ENCODE data around the gene ST7. TPM values are rescaled to one million over a fixed set of nuclear protein-coding genes. Genes with fewer than 3 reads are reported as not detected.

The ST7 gene
- total RNA-seq, 1 experiment from 2014 or later: 12.4 TPM

- TF ChIP-seq CDX4 (CRISPR knock-in tag; IDR thresholded peaks at IDR 0.05; ENCODE audit: borderline replicate concordance) (no peak), NR2C2 (CRISPR knock-in tag; IDR thresholded peaks at IDR 0.05) (no peak), PREB (CRISPR knock-in tag; IDR thresholded peaks at IDR 0.05; ENCODE audit: borderline replicate concordance) (no peak)
- TF ChIP-seq, protein P1, sequence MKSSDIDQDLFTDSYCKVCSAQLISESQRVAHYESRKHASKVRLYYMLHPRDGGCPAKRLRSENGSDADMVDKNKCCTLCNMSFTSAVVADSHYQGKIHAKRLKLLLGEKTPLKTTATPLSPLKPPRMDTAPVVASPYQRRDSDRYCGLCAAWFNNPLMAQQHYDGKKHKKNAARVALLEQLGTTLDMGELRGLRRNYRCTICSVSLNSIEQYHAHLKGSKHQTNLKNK (CRISPR knock-in tag; IDR thresholded peaks at IDR 0.05): no peak
Observed at GRCh38 chr7:116979430-116979829, 26.1 kb downstream of the ST7 start (continued).

DNA sequence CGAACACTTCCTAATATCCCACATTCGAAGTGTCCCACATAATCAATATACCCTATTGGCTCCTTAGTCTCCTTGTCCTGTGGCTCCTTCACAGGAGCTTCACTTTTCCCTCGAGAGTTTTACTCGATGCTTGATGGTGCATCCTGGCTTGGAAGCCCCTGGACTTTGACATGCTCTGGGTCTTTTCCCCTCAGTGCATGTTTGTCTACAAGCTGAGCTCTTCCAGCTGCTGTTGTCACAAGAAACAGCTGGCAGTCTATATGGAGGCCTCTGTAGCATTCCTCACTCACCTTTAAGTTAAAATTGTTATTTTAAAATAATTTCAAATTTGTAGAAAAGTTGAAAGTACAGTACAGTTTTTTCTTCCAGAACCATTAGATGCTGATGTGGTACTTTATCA lies 27.1 kb downstream of the ST7 start:
- no peak overlapping the region for H3K27ac Mint-ChIP-seq
- ChIA-PET POLR2A (interaction anchor here (0.6 kb wide), 1 partner anchor 8 kb away, joined by 3 read pairs; no protein-coding TSS in a partner anchor), CTCF (no interaction called here)
- 0 out of 2 replicates have a peak, but pooled peaks cover 3% of the 10 kb centered on the region for H3K4me1 Mint-ChIP-seq
- no peak overlapping the region for H3K4me3 Mint-ChIP-seq
- H3K27me3 Mint-ChIP-seq (ENCODE audit: low read depth): no peaks in the 10 kb centered on the region
- no peaks in the 10 kb centered on the region for H3K36me3 Mint-ChIP-seq
- H3K9me3 Mint-ChIP-seq: no peaks in the 10 kb centered on the region
- no peak for DNase-seq (ENCODE audit: low spot score)
- ATAC-seq: no peak
- TF ChIP-seq ZNF232 (CRISPR knock-in tag; IDR thresholded peaks at IDR 0.05): no peak
- TF ChIP-seq MAX (CRISPR knock-in tag; IDR thresholded peaks at IDR 0.05): no peak
- TF ChIP-seq, protein P1 (CRISPR knock-in tag; IDR thresholded peaks at IDR 0.05): no peak
- TF ChIP-seq, protein P2, sequence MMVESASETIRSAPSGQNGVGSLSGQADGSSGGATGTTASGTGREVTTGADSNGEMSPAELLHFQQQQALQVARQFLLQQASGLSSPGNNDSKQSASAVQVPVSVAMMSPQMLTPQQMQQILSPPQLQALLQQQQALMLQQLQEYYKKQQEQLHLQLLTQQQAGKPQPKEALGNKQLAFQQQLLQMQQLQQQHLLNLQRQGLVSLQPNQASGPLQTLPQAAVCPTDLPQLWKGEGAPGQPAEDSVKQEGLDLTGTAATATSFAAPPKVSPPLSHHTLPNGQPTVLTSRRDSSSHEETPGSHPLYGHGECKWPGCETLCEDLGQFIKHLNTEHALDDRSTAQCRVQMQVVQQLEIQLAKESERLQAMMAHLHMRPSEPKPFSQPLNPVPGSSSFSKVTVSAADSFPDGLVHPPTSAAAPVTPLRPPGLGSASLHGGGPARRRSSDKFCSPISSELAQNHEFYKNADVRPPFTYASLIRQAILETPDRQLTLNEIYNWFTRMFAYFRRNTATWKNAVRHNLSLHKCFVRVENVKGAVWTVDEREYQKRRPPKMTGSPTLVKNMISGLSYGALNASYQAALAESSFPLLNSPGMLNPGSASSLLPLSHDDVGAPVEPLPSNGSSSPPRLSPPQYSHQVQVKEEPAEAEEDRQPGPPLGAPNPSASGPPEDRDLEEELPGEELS (CRISPR knock-in tag; IDR thresholded peaks at IDR 0.05): no peak
- TF ChIP-seq ETV6 (CRISPR knock-in tag; IDR thresholded peaks at IDR 0.05): no peak
- TF ChIP-seq KAT7 (CRISPR knock-in tag; IDR thresholded peaks at IDR 0.05; ENCODE audit: borderline replicate concordance): no peak
- TF ChIP-seq ZNF219 (CRISPR knock-in tag; IDR thresholded peaks at IDR 0.05; ENCODE audit: borderline replicate concordance): no peak
- no peak for TF ChIP-seq ZBTB21 (CRISPR knock-in tag; IDR thresholded peaks at IDR 0.05; ENCODE audit: borderline replicate concordance)
- TF ChIP-seq RORB (CRISPR knock-in tag; IDR thresholded peaks at IDR 0.05): no peak
- TF ChIP-seq, protein P3, sequence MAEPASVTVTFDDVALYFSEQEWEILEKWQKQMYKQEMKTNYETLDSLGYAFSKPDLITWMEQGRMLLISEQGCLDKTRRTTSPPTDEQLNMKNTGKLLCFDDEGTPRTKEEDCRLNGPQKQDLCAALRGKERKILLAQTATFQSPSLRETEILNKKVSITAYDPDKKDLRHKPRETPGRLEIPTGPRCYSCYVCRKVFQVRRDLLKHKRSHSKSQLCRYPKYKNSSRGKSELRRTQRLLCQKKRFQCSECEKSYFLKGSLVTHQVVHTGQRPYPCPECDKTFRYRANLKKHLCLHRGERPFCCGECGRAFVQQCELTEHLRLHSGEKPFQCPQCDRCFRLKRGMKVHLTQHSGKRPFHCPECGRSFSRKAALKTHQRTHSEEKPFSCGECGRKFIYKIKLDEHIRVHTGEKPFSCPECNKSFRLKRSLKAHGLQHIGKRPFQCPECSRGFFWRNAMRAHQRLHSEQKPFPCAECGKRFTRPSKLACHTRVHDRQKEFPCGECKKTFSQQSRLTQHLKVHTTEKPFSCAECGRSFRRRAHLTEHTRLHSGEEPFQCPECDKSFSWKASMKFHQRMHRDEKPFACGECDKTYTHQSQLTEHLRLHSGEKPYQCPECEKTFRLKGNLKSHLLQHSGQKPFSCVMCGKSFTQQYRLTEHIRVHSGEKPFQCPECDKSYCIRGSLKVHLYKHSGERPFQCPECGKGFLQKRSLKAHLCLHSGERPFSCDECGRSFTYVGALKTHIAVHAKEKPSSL (CRISPR knock-in tag; conservative IDR thresholded peaks at IDR 0.05): no peak
- no peak for TF ChIP-seq SMAD3 (CRISPR knock-in tag; IDR thresholded peaks at IDR 0.05; ENCODE audit: borderline replicate concordance)
- no peak for TF ChIP-seq CBFB (CRISPR knock-in tag; IDR thresholded peaks at IDR 0.05; ENCODE audit: low read depth)
- TF ChIP-seq RELA (CRISPR knock-in tag; IDR thresholded peaks at IDR 0.05; ENCODE audit: borderline replicate concordance): no peak
- TF ChIP-seq ZNF281 (CRISPR knock-in tag; IDR thresholded peaks at IDR 0.05): no peak
- no peak for TF ChIP-seq NFE2L1 (CRISPR knock-in tag; IDR thresholded peaks at IDR 0.05)
- TF ChIP-seq CTCF (IDR thresholded peaks at IDR 0.05): no peak
- no peak for TF ChIP-seq PRRX2 (CRISPR knock-in tag; IDR thresholded peaks at IDR 0.05)
- no peak for TF ChIP-seq SOX15 (CRISPR knock-in tag; IDR thresholded peaks at IDR 0.05)

Data from WTC11 (cell line).